ENCODE data around the gene EDC3. TPM values are rescaled to one million over a fixed set of nuclear protein-coding genes. Genes with fewer than 3 reads are reported as not detected.

Gene EDC3
- total RNA-seq (2022; extraction: Qiagen RNA extraction; ENCODE audit: low read depth) = 17.9 to 20.1 TPM (median 19.6 TPM) in 5 replicates

DNA sequence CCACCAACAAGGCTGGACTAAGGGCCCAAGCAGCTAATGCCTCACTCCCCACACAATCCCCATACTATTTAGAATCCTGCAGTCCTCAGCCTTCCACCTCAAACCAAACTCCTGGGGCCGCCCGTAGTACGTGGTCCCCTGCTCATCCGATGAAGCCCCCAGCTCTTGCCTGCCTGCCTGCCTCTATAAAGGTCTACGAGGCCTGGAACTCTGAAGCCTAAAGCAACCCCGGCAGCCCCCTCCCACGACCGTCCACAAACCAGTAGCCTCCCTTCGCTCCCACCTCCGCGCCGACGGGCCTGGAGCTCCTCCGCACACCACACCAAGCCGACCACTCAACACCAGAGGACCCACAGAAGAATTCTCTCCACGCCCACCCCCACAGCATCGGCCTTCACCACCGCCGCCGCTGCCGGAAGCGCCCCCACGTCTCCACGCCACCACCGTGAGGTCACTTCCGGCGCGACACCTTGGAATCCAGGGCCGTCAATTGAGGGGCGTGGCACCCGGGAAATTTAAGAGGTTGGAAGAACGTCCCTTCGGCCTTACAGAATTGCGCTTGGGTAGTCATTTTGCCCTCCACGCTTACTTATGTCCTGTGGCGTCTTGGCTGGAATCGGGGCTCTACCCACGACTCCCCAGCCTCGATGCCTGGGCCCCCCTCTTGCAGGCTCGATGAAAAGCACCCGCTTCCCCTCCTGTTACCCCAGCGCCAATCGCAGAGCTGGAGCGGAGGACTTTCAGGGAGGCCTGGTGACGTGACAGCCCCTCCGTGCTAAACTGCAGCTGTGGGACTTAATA is at the start of gene EDC3:
EDC3 (minus strand) TSS at position 428 of the 801 bp plus-strand sequence. CDS start 20,900 bp downstream, outside the sequence.

DNA sequence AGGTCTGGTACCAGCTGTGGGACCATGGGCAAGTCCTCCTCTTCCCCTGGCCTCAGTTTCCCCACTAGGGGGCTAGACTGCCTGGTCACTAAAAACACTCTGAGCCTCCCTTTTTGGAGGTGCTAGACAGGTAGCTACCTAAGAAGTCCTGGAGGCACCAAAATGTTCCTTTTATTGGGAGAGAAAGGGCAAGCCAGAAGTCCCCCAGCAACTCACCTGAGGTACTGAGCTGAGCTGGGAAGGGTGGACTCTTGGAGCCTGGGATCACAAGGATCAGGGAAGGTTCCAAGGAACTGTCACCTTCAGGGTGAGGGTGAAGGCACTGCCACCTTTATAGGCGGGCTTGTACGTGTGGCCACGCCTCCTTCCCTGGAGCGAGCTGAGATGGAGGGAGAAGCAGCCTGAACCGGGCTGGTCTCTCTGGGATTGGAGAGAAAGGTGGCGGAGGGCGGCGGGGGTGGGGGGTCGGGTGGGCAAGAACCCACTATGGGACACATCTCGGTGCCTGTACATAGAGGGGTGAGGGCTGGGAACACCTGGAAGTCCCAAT is 29.5 kb upstream of the EDC3 start, which contains the start of gene CYP1A1:
CYP1A1 (minus strand) TSS at position 304 of the 550 bp plus-strand sequence. CDS start 2,431 bp downstream, outside the sequence.

DNA sequence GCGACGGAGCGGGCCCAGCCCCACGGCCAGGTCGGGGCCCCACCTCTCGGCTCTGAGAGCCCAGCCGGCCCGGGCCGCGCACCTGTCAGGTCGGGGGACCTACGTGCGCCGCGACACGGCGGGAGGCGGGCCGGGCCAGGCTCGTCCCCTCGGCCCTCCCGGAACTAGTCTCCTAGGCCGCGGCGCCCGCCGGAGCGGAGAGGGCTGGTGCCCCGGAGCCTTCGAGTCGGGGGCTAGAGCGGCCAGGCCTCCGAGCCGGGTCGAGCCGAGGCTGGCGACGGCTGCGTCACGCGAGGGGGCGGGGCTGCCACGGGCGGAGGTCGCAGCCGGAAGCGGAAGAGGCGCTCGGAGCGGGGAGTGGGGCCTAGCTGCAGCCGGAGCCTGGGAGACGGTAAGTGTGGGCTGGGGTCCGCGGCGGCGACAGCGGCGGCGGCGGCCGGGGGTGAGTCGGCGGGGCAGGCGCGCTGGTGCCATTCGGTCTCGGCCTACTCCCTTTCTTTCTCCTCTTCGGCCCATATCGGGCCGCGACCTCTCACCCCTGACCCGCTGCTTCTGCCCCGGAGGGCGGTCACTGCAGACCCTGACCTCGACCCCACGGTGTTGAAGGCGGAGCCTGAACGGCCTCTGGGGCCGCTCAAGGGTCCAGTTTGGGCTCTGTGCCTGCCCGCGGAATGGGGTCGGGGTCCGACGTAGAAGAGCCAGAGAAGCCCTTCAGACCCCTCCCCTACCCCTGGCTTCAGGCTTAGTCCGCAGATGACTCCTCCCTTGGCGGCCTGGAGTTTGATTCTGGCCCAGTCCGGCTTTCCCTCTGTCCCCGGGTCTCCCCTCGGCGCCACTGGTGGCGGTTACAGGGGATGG is 80.1 kb downstream of the EDC3 start, which contains the start of gene CLK3:
CLK3 (plus strand) TSS at position 329 of the 858 bp plus-strand sequence. CDS start 3,361 bp downstream, outside the sequence.

Other genes starting within 250 kb of the EDC3 start
- 36.1 to 41.8 TPM (median 41.0 TPM) in 5 replicates for gene UBL7, start 234.9 kb downstream of the EDC3 start, total RNA-seq (2022; extraction: Qiagen RNA extraction; ENCODE audit: low read depth)
- 3.3 to 4.8 TPM (median 3.9 TPM) in 5 replicates for gene ARID3B, start 154.8 kb downstream of the EDC3 start, total RNA-seq (2022; extraction: Qiagen RNA extraction; ENCODE audit: low read depth)
- 34.7 to 46.1 TPM (median 37.4 TPM) in 5 replicates for gene CLK3, start 80.2 kb downstream of the EDC3 start, total RNA-seq (2022; extraction: Qiagen RNA extraction; ENCODE audit: low read depth)
- gene CYP1A1, start 29.5 kb upstream of the EDC3 start, total RNA-seq (2022; extraction: Qiagen RNA extraction; ENCODE audit: low read depth) = 1.3 to 2.6 TPM (median 1.9 TPM) in 5 replicates
- gene CYP1A2, start 52.8 kb upstream of the EDC3 start, total RNA-seq (2022; extraction: Qiagen RNA extraction; ENCODE audit: low read depth) = not detected in 5 replicates
- 56.4 to 66.1 TPM (median 62.3 TPM) in 5 replicates for gene CSK, start 86.1 kb upstream of the EDC3 start, total RNA-seq (2022; extraction: Qiagen RNA extraction; ENCODE audit: low read depth)
- gene LMAN1L, start 116.8 kb upstream of the EDC3 start, total RNA-seq (2022; extraction: Qiagen RNA extraction; ENCODE audit: low read depth) = not detected in 5 replicates
- not detected in 5 replicates for gene CPLX3, start 130.6 kb upstream of the EDC3 start, total RNA-seq (2022; extraction: Qiagen RNA extraction; ENCODE audit: low read depth)
- gene ULK3, start 147.1 kb upstream of the EDC3 start, total RNA-seq (2022; extraction: Qiagen RNA extraction; ENCODE audit: low read depth) = 24.9 to 37.6 TPM (median 32.2 TPM) in 5 replicates
- gene SCAMP2, start 177.3 kb upstream of the EDC3 start, total RNA-seq (2022; extraction: Qiagen RNA extraction; ENCODE audit: low read depth) = 56.5 to 67.5 TPM (median 62.0 TPM) in 5 replicates
- 29.5 to 38.5 TPM (median 32.8 TPM) in 5 replicates for gene MPI, start 194.0 kb upstream of the EDC3 start, total RNA-seq (2022; extraction: Qiagen RNA extraction; ENCODE audit: low read depth)
- 28.6 to 38.9 TPM (median 34.3 TPM) in 5 replicates for gene FAM219B, start 210.8 kb upstream of the EDC3 start, total RNA-seq (2022; extraction: Qiagen RNA extraction; ENCODE audit: low read depth)
- 518 to 689 TPM (median 562 TPM) in 5 replicates for gene COX5A, start 242.0 kb upstream of the EDC3 start, total RNA-seq (2022; extraction: Qiagen RNA extraction; ENCODE audit: low read depth)

Data from A549 treated with RU486 at 1 μM for 4 hours (cell line).